Neural progenitor cell (in vitro differentiated cells): Measurements from ENCODE around the gene SSBP2. TPM values are rescaled to one million over a fixed set of nuclear protein-coding genes. Genes with fewer than 3 reads are reported as not detected.

Experiments used
- DNase-seq: peaks from one replicate; pipeline ENCODE4 v3.0.0-alpha.2; 2016; ENCODE audit warnings: low spot score
- H2AFZ ChIP-seq: fragments of 200-600 bp; sonication (generic); replicated peaks from 2 replicates; pipeline ENCODE4 v1.6.1; 2016; ENCODE audit warnings: antibody characterized with exemption
- H3F3A ChIP-seq: fragments of 200-600 bp; sonication (generic); 2 replicates; pipeline ENCODE4 v1.6.1; 2016; ENCODE audit warnings: antibody characterized with exemption, low read depth
- H3K27ac ChIP-seq: fragments of 200-600 bp; sonication (generic); 2 replicates; pipeline ENCODE4 v1.5.1; 2016; ENCODE audit warnings: mild to moderate bottlenecking
- H3K27me3 ChIP-seq: fragments of 200-600 bp; sonication (generic); 2 replicates; pipeline ENCODE4 v1.6.1; 2016; ENCODE audit warnings: mild to moderate bottlenecking, moderate library complexity
- H3K36me3 ChIP-seq: fragments of 200-600 bp; sonication (generic); 2 replicates; pipeline ENCODE4 v1.5.1; 2016
- H3K4me1 ChIP-seq: fragments of 200-600 bp; sonication (generic); 2 replicates; pipeline ENCODE4 v1.6.1; 2016; ENCODE audit warnings: mixed run types
- H3K4me2 ChIP-seq: fragments of 200-600 bp; sonication (generic); 2 replicates; pipeline ENCODE4 v1.6.1; 2016
- H3K4me3 ChIP-seq: fragments of 200-600 bp; sonication (generic); 2 replicates; pipeline ENCODE4 v1.5.1; 2016
- H3K79me2 ChIP-seq: fragments of 200-600 bp; sonication (generic); 2 replicates; pipeline ENCODE4 v1.6.1; 2016; ENCODE audit warnings: low read depth
- H3K9ac ChIP-seq: fragments of 200-600 bp; sonication (generic); 2 replicates; pipeline ENCODE4 v1.6.1; 2016
- H3K9me3 ChIP-seq: fragments of 200-600 bp; sonication (generic); 2 replicates; pipeline ENCODE4 v1.5.1; 2016; ENCODE audit warnings: low read depth
- H4K20me1 ChIP-seq: fragments of 200-600 bp; sonication (generic); 2 replicates; pipeline ENCODE4 v1.6.1; 2016; ENCODE audit warnings: low read depth
- H3K27ac Mint-ChIP-seq: 3 replicates; pipeline ENCODE4 v1.8.0; 2021; ENCODE audit warnings: mixed read lengths
- H3K27me3 Mint-ChIP-seq: 2 replicates; pipeline ENCODE4 v1.8.0; 2022; ENCODE audit warnings: low read depth, mild to moderate bottlenecking, inconsistent platforms, moderate library complexity, mixed read lengths; ENCODE audit not compliant: insufficient read depth
- H3K36me3 Mint-ChIP-seq: 3 replicates; pipeline ENCODE4 v1.8.0; 2021; ENCODE audit warnings: mixed read lengths
- H3K4me1 Mint-ChIP-seq: 3 replicates; pipeline ENCODE4 v1.8.0; 2021; ENCODE audit warnings: mixed read lengths
- H3K4me3 Mint-ChIP-seq: 3 replicates; pipeline ENCODE4 v1.8.0; 2021; ENCODE audit warnings: mild to moderate bottlenecking, moderate library complexity, mixed read lengths
- H3K9me3 Mint-ChIP-seq: 3 replicates; pipeline ENCODE4 v1.8.0; 2020; ENCODE audit warnings: mixed read lengths
- EZH2 ChIP-seq: fragments of 200-600 bp; sonication (generic); IDR thresholded peaks from 2 replicates; pipeline ENCODE4 v1.6.1; 2017; ENCODE audit warnings: antibody characterized with exemption, mild to moderate bottlenecking, moderate library complexity
- EZH2phosphoT487 ChIP-seq: fragments of 200-600 bp; sonication (generic); IDR thresholded peaks from 2 replicates; pipeline ENCODE4 v1.6.1; 2017; ENCODE audit warnings: antibody characterized with exemption
- total RNA-seq: library from RNA; depleted of rRNA; stranded (reverse); fragments of >200 nt; gene quantifications from 2 replicates; pipeline ENCODE4 v1.2.3, GENCODE V29; 2015; ENCODE audit warnings: low replicate concordance
- TF ChIP-seq, protein P1 (sequence below): fragments of 200-600 bp; sonication (generic); IDR thresholded peaks from 2 replicates; pipeline ENCODE4 v1.5.1; 2017; ENCODE audit warnings: antibody characterized with exemption, mild to moderate bottlenecking

SSBP2 gene
- total RNA-seq, 1 donor from 2014 or later: 175 TPM

DNA sequence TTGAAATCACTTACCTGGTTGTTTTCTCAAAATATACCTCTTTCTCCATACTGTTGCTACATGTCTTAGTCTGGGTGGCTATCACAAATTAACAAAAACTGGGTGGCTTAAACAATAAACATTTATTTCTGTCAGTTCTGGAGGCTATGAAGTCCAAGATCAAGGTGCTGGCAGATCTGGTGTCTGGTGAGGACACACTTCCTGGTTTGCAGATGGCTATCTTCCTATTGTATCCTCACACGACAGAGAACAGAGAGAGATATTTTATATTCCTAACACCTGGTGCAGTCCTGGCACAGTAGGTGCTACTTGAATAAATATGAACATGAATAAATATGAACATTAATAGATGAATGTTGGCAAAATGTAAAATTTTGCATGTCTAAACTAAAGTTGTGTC lies 192.7 kb downstream of the SSBP2 start:
- H3K9me3 Mint-ChIP-seq: peaks cover 2% of the 10 kb centered on the region
- Histone ChIP-seq H3F3A (no peaks in the 10 kb centered on the region), H3K79me2 (peaks cover 28% of the 10 kb centered on the region), H3K27ac (no peak overlapping the region), H3K36me3 (no peaks in the 10 kb centered on the region), H2AFZ (no peak overlapping the region), H3K9ac (no peak overlapping the region), H3K27me3 (no peaks in the 10 kb centered on the region), H4K20me1 (peaks cover 15% of the 10 kb centered on the region), H3K4me1 (peaks cover 6% of the 10 kb centered on the region), H3K4me3 (no peak overlapping the region), H3K9me3 (no peaks in the 10 kb centered on the region), H3K4me2 (no peak overlapping the region)
- peaks cover 1% of the 10 kb centered on the region for H3K36me3 Mint-ChIP-seq
- H3K4me3 Mint-ChIP-seq: no peak overlapping the region
- no peak for DNase-seq
- H3K27me3 Mint-ChIP-seq: no peaks in the 10 kb centered on the region
- H3K4me1 Mint-ChIP-seq: peaks cover 2% of the 10 kb centered on the region
- H3K27ac Mint-ChIP-seq: no peak overlapping the region
- TF ChIP-seq, protein P1, sequence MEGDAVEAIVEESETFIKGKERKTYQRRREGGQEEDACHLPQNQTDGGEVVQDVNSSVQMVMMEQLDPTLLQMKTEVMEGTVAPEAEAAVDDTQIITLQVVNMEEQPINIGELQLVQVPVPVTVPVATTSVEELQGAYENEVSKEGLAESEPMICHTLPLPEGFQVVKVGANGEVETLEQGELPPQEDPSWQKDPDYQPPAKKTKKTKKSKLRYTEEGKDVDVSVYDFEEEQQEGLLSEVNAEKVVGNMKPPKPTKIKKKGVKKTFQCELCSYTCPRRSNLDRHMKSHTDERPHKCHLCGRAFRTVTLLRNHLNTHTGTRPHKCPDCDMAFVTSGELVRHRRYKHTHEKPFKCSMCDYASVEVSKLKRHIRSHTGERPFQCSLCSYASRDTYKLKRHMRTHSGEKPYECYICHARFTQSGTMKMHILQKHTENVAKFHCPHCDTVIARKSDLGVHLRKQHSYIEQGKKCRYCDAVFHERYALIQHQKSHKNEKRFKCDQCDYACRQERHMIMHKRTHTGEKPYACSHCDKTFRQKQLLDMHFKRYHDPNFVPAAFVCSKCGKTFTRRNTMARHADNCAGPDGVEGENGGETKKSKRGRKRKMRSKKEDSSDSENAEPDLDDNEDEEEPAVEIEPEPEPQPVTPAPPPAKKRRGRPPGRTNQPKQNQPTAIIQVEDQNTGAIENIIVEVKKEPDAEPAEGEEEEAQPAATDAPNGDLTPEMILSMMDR: no peak
- TF ChIP-seq EZH2: no peak

- H3K9ac ChIP-seq: no peak overlapping the region
- peaks cover 15% of the 10 kb centered on the region for H3K79me2 ChIP-seq
- no peak overlapping the region for H3K4me2 ChIP-seq
- H4K20me1 ChIP-seq: peaks cover 15% of the 10 kb centered on the region
- H3K9me3 ChIP-seq: no peaks in the 10 kb centered on the region
- H3F3A ChIP-seq: no peaks in the 10 kb centered on the region
- no peak overlapping the region for H3K4me3 ChIP-seq
- no peaks in the 10 kb centered on the region for H3K27me3 ChIP-seq
- no peaks in the 10 kb centered on the region for H3K36me3 ChIP-seq
- no peak for DNase-seq
- no peak overlapping the region for H3K27ac ChIP-seq
- Mint-ChIP-seq H3K9me3 (no peaks in the 10 kb centered on the region), H3K27me3 (no peaks in the 10 kb centered on the region), H3K27ac (no peak overlapping the region), H3K4me3 (no peak overlapping the region), H3K36me3 (no peaks in the 10 kb centered on the region), H3K4me1 (peaks cover 2% of the 10 kb centered on the region)
- H3K4me1 ChIP-seq: peaks cover 8% of the 10 kb centered on the region
- H2AFZ ChIP-seq: no peak overlapping the region
- TF ChIP-seq EZH2 (no peak), EZH2phosphoT487 (no peak)
- TF ChIP-seq, protein P1: no peak
Observed at GRCh38 chr5:81556809-81557208, 194.1 kb downstream of the SSBP2 start.

DNA sequence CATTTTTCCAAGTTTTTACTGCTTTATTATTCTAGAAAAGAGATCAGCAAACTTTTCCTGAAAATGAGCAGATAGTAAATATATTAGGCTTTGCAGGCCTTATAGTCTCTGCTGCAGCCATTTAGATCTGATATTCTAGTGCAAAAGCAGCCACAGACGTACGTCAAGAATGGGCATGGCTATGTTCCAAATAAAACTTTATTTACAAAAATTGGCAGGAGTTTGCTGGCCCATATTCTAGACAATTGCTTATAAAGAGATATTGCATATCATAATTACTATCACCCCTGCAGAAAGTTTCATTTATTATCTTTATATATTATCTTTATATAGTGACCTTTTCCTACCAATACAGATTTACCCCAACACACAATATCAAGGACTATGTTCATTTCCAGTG lies 195.0 kb downstream of the SSBP2 start:
- Histone ChIP-seq H3K4me1 (peaks cover 8% of the 10 kb centered on the region), H4K20me1 (peaks cover 12% of the 10 kb centered on the region), H3K9me3 (no peaks in the 10 kb centered on the region), H3K4me2 (no peak overlapping the region), H3K4me3 (no peak overlapping the region), H3K9ac (no peak overlapping the region), H3F3A (no peaks in the 10 kb centered on the region), H3K27ac (no peak overlapping the region), H2AFZ (no peak overlapping the region), H3K36me3 (no peaks in the 10 kb centered on the region), H3K27me3 (no peaks in the 10 kb centered on the region), H3K79me2 (peaks cover 8% of the 10 kb centered on the region)
- TF ChIP-seq EZH2phosphoT487 (no peak), EZH2 (no peak)
- TF ChIP-seq, protein P1: no peak
- H3K36me3 Mint-ChIP-seq: no peaks in the 10 kb centered on the region
- DNase-seq: no peak
- no peaks in the 10 kb centered on the region for H3K9me3 Mint-ChIP-seq
- H3K27ac Mint-ChIP-seq: no peak overlapping the region
- H3K27me3 Mint-ChIP-seq: no peaks in the 10 kb centered on the region
- peaks cover 2% of the 10 kb centered on the region for H3K4me1 Mint-ChIP-seq
- H3K4me3 Mint-ChIP-seq: no peak overlapping the region
